HepG2 (cell line): ENCODE data around the gene POU6F2. TPM values are rescaled to one million over a fixed set of nuclear protein-coding genes. Genes with fewer than 3 reads are reported as not detected.
A peak's percentile ranks its signal among the peaks of the same experiment; 100 is the strongest.

ENCODE experiments used
- BATF2 ChIP-seq: sonication (generic); formaldehyde crosslinking; IDR thresholded peaks from 2 replicates; pipeline ENCODE4 v1.8.0; 2022; ENCODE audit warnings: mild to moderate bottlenecking, missing genetic modification reagents, moderate library complexity
- CBFB ChIP-seq: sonication (generic); formaldehyde crosslinking; IDR thresholded peaks from 2 replicates; pipeline ENCODE4 v1.4.0; 2020; ENCODE audit warnings: missing genetic modification reagents
- CCAR2 ChIP-seq: fragments of 200-400 bp; formaldehyde crosslinking; optimal IDR thresholded peaks from 2 replicates; pipeline ENCODE3; 2018; ENCODE audit warnings: low read depth, mild to moderate bottlenecking, low read length, moderate library complexity
- CREM ChIP-seq, 2 experiments: sonication (generic) in 1 of 2; formaldehyde crosslinking in 1 of 2; IDR thresholded peaks; 2 replicates each; pipeline versions ENCODE4 v1.4.0 to v1.6.1; 2016 to 2020; ENCODE audit warnings: antibody characterized with exemption in 1 of 2, mild to moderate bottlenecking in 1 of 2, missing genetic modification reagents in 1 of 2
- ETS1 ChIP-seq: sonication (generic); formaldehyde crosslinking; IDR thresholded peaks from 2 replicates; pipeline ENCODE4 v1.4.0; 2020; ENCODE audit warnings: missing genetic modification reagents
- HHEX ChIP-seq: IDR thresholded peaks from 2 replicates; pipeline ENCODE4 v1.6.1; 2016; ENCODE audit warnings: control low read depth
- PHF20 ChIP-seq: sonication (generic); formaldehyde crosslinking; IDR thresholded peaks from 2 replicates; pipeline ENCODE4 v1.5.0; 2020; ENCODE audit warnings: mild to moderate bottlenecking, missing genetic modification reagents
- RNF219 ChIP-seq: sonication (generic); formaldehyde crosslinking; IDR thresholded peaks from 2 replicates; pipeline ENCODE4 v1.5.0; 2020; ENCODE audit warnings: mild to moderate bottlenecking, missing genetic modification reagents
- SATB2 ChIP-seq: sonication (generic); formaldehyde crosslinking; IDR thresholded peaks from 2 replicates; pipeline ENCODE4 v1.5.0; 2020; ENCODE audit warnings: missing genetic modification reagents
- SMC3 ChIP-seq: IDR thresholded peaks from 2 replicates; pipeline ENCODE4 v1.6.1; 2011; ENCODE audit warnings: low read length, improper control_type of control experiment
- SNAI1 ChIP-seq: sonication (generic); formaldehyde crosslinking; IDR thresholded peaks from 2 replicates; pipeline ENCODE4 v1.5.0; 2020; ENCODE audit warnings: mild to moderate bottlenecking, missing genetic modification reagents, borderline replicate concordance
- SOX5 ChIP-seq: IDR thresholded peaks from 2 replicates; pipeline ENCODE4 v1.6.1; 2016; ENCODE audit warnings: borderline replicate concordance
- SP2 ChIP-seq: sonication (generic); formaldehyde crosslinking; IDR thresholded peaks from 2 replicates; pipeline ENCODE4 v1.5.1; 2020; ENCODE audit warnings: mild to moderate bottlenecking, missing genetic modification reagents
- SRF ChIP-seq: IDR thresholded peaks from 2 replicates; pipeline ENCODE4 v1.6.1; 2011; ENCODE audit warnings: mild to moderate bottlenecking, low read depth, low read length, moderate library complexity
- SSRP1 ChIP-seq: IDR thresholded peaks from 2 replicates; pipeline ENCODE4 v1.6.1; 2016; ENCODE audit warnings: control low read depth
- TAF1 ChIP-seq: sonication (generic); formaldehyde crosslinking; IDR thresholded peaks from 2 replicates; pipeline ENCODE4 v1.4.0; 2020; ENCODE audit warnings: missing genetic modification reagents
- YEATS2 ChIP-seq: sonication (generic); formaldehyde crosslinking; IDR thresholded peaks from 2 replicates; pipeline ENCODE4 v1.4.0; 2020; ENCODE audit warnings: missing genetic modification reagents, borderline replicate concordance
- ZNF260 ChIP-seq: sonication (generic); formaldehyde crosslinking; IDR thresholded peaks from 2 replicates; pipeline ENCODE4 v1.4.0; 2020; ENCODE audit warnings: missing genetic modification reagents, low read depth, mild to moderate bottlenecking, borderline replicate concordance
- ZNF431 ChIP-seq: sonication (generic); formaldehyde crosslinking; IDR thresholded peaks from 2 replicates; pipeline ENCODE4 v1.9.0; 2022; ENCODE audit warnings: missing genetic modification reagents, low read depth, mild to moderate bottlenecking, borderline replicate concordance
- polyA plus RNA-seq, 8 experiments: library from polyadenylated mRNA; depleted of rRNA in 3 of 8; stranded (reverse) in 7 of 8; unstranded in 1 of 8; fragments of >200 nt; fragmentation: Illumina TruSeq in 4 of 8; extraction: Trizol in 4 of 8; gene quantifications; 2 replicates each; pipeline versions ENCODE4 v1.2.1 to v1.2.3, GENCODE V29; 2011 to 2016; ENCODE audit warnings: low read depth in 4 of 8, missing spikeins in 1 of 8, mixed read lengths in 1 of 8; ENCODE audit not compliant: insufficient read depth in 1 of 8
- total RNA-seq, 5 experiments: library from RNA; depleted of rRNA; stranded (reverse); fragments of >200 nt; fragmentation: Illumina TruSeq; extraction: Trizol; gene quantifications; 2 replicates each; pipeline ENCODE4 v1.2.3, GENCODE V29; 2016; ENCODE audit warnings: low read depth in 1 of 5
- TF ChIP-seq, protein P1 (sequence below): sonication (generic); formaldehyde crosslinking; IDR thresholded peaks from 2 replicates; pipeline ENCODE4 v1.4.0; 2020; ENCODE audit warnings: mild to moderate bottlenecking, missing genetic modification reagents
- TF ChIP-seq, protein P2 (sequence below): sonication (generic); formaldehyde crosslinking; IDR thresholded peaks from 2 replicates; pipeline ENCODE4 v1.9.0; 2021; ENCODE audit warnings: missing genetic modification reagents, borderline replicate concordance

The POU6F2 gene
- total and polyA plus RNA-seq, 2 of the 13 experiments (the other 11 are each of a cell fraction or from before 2014, with no cell fraction given): not detected

DNA sequence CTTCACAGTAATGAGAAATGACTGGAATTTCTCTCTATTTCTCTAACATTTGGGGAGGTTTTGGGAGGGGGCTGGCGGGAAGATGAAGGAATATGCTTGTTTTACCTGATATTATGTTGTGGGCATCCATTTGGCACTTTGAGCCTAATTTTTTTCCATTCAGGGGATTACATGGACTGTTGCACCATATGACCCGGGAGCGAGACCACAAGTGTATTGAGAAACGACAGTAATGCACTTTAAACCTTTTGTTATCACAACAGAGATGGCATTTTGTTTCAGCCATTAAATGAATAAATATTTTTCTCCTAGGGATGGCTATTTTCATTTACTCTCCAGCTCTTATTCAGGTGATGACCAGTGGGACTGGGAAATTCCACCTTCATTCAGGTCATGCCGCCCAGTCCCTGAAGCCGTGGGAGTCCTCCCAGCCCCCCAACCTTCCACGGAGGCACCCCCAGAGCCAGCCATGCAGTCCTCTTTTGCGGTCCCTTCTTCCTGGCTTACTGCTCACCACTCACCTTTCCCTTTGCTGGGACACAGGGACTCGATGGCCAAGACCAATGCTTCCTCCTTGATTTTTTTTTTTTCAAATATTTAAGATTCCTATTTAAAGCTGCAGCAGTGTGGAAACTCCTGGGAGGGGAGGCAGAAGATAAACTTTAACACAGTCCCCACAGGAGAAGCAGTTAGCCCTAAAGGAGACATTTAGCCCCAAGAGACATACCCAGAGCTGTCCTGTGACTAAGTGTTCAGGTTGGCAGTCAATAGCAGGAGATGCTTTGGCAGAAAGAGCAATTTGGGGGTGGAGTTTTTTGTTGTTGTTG, 397.6 kb downstream of the POU6F2 start (continued):
- no peak for TF ChIP-seq SRF
- TF ChIP-seq, protein P1, sequence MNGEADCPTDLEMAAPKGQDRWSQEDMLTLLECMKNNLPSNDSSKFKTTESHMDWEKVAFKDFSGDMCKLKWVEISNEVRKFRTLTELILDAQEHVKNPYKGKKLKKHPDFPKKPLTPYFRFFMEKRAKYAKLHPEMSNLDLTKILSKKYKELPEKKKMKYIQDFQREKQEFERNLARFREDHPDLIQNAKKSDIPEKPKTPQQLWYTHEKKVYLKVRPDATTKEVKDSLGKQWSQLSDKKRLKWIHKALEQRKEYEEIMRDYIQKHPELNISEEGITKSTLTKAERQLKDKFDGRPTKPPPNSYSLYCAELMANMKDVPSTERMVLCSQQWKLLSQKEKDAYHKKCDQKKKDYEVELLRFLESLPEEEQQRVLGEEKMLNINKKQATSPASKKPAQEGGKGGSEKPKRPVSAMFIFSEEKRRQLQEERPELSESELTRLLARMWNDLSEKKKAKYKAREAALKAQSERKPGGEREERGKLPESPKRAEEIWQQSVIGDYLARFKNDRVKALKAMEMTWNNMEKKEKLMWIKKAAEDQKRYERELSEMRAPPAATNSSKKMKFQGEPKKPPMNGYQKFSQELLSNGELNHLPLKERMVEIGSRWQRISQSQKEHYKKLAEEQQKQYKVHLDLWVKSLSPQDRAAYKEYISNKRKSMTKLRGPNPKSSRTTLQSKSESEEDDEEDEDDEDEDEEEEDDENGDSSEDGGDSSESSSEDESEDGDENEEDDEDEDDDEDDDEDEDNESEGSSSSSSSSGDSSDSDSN (CRISPR knock-in tag): no peak
- TF ChIP-seq PHF20 (CRISPR knock-in tag): no peak
- TF ChIP-seq CBFB (CRISPR knock-in tag): 0 out of 2 replicates have a peak, but pooled peaks have one; percentile 38
- TF ChIP-seq SNAI1 (CRISPR knock-in tag): no peak
- TF ChIP-seq TAF1 (CRISPR knock-in tag): no peak
- TF ChIP-seq, protein P2, sequence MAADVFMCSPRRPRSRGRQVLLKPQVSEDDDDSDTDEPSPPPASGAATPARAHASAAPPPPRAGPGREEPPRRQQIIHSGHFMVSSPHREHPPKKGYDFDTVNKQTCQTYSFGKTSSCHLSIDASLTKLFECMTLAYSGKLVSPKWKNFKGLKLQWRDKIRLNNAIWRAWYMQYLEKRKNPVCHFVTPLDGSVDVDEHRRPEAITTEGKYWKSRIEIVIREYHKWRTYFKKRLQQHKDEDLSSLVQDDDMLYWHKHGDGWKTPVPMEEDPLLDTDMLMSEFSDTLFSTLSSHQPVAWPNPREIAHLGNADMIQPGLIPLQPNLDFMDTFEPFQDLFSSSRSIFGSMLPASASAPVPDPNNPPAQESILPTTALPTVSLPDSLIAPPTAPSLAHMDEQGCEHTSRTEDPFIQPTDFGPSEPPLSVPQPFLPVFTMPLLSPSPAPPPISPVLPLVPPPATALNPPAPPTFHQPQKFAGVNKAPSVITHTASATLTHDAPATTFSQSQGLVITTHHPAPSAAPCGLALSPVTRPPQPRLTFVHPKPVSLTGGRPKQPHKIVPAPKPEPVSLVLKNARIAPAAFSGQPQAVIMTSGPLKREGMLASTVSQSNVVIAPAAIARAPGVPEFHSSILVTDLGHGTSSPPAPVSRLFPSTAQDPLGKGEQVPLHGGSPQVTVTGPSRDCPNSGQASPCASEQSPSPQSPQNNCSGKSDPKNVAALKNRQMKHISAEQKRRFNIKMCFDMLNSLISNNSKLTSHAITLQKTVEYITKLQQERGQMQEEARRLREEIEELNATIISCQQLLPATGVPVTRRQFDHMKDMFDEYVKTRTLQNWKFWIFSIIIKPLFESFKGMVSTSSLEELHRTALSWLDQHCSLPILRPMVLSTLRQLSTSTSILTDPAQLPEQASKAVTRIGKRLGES (CRISPR knock-in tag): no peak
- no peak for TF ChIP-seq HHEX (CRISPR knock-in tag)
- TF ChIP-seq SATB2 (CRISPR knock-in tag): no peak
- TF ChIP-seq YEATS2 (CRISPR knock-in tag): no peak
- no peak for TF ChIP-seq ETS1 (CRISPR knock-in tag)
- TF ChIP-seq SSRP1 (CRISPR knock-in tag): no peak
- peak; percentile 29; the same call in 1 of the 2 replicates for TF ChIP-seq CREM (IDR thresholded peaks at IDR 0.05)
- no peak for TF ChIP-seq CREM (CRISPR knock-in tag; IDR thresholded peaks at IDR 0.05)
- TF ChIP-seq BATF2 (CRISPR knock-in tag): no peak
- no peak for TF ChIP-seq ZNF431 (CRISPR knock-in tag)
- no peak for TF ChIP-seq RNF219 (CRISPR knock-in tag)
- TF ChIP-seq SOX5 (CRISPR knock-in tag): peak; percentile 49; the same call in 1 of the 2 replicates
- no peak for TF ChIP-seq SP2 (CRISPR knock-in tag)
- no peak for TF ChIP-seq SMC3
- no peak for TF ChIP-seq CCAR2
- TF ChIP-seq ZNF260 (CRISPR knock-in tag): no peak
